Astrocyte of the cerebellum (primary cell): ENCODE measurements around the gene MYBPH.

Experiments
- DNase-seq: peaks from one replicate; pipeline ENCODE4 v3.0.0-alpha.2; 2011; ENCODE audit warnings: low read depth
- H3K4me3 ChIP-seq: 2 replicates; pipeline ENCODE4 v1.5.1; 2011; ENCODE audit warnings: mild to moderate bottlenecking, low read depth, low read length, moderate library complexity
- CTCF ChIP-seq: IDR thresholded peaks from 2 replicates; pipeline ENCODE4 v1.5.1; 2012; ENCODE audit warnings: low read length, low read depth, moderate library complexity, mild to moderate bottlenecking; ENCODE audit errors: missing control alignments
- in situ Hi-C: cut with HindIII; loops from 2 replicates; pipeline ENCODE4 v1.10.0; 2017; ENCODE audit warnings: low sequenced_read_pairs

MYBPH gene

GRCh38 chr1:203165800-203166161 lies 9.8 kb downstream of the MYBPH start:
- no peak for TF ChIP-seq CTCF
- DNase-seq: no peak
- no peak overlapping the region for H3K4me3 ChIP-seq
- in situ Hi-C loops: no loop called here

- no peak for TF ChIP-seq CTCF
- DNase-seq: no peak
- H3K4me3 ChIP-seq: no peak overlapping the region
- in situ Hi-C loops: no loop called here
Observed at GRCh38 chr1:203165101-203165799, 10.4 kb downstream of the MYBPH start.

GRCh38 chr1:203163891-203164635 lies 11.6 kb downstream of the MYBPH start:
- in situ Hi-C loops: loop anchor here (5.0 kb wide), 1 partner anchor 48 kb away; no protein-coding TSS in a partner anchor
- no peak for DNase-seq
- TF ChIP-seq CTCF: no peak
- no peak overlapping the region for H3K4me3 ChIP-seq

- TF ChIP-seq CTCF: no peak
- H3K4me3 ChIP-seq: no peak overlapping the region
- in situ Hi-C loops: loop anchor here (5.0 kb wide), 1 partner anchor 50 kb away; no protein-coding TSS in a partner anchor
- DNase-seq: no peak
Observed at GRCh38 chr1:203162403-203162802, 13.2 kb downstream of the MYBPH start.

GRCh38 chr1:203161703-203162102 lies 13.9 kb downstream of the MYBPH start:
- in situ Hi-C loops: loop anchor here (5.0 kb wide), 1 partner anchor 51 kb away; no protein-coding TSS in a partner anchor
- TF ChIP-seq CTCF: no peak
- DNase-seq: no peak
- H3K4me3 ChIP-seq: no peak overlapping the region

- no peak for DNase-seq
- no peak for TF ChIP-seq CTCF
- in situ Hi-C loops: loop anchor here (5.0 kb wide), 1 partner anchor 51 kb away; no protein-coding TSS in a partner anchor
- no peak overlapping the region for H3K4me3 ChIP-seq
Observed at GRCh38 chr1:203161175-203161574, 14.5 kb downstream of the MYBPH start.
